GM21619 (cell line): ENCODE results near the gene OR1G1.
"Not testable (repeated sequence)": the region's sequence is repeated elsewhere in the genome, so short reads cannot be mapped to it uniquely, and the experiment has no call there.

ENCODE experiments used
- ATAC-seq: cut with Tn5 transposase; IDR thresholded peaks from one replicate; pipeline ENCODE4 v1.9.1; 2021; ENCODE audit not compliant: unreplicated experiment

Gene OR1G1

GRCh38 chr17:3127451-3127850, at the start of gene OR1G1:
TSS of gene OR1G1 (minus strand) at chr17:3127551. CDS start at chr17:3127551, 0 bp downstream.
- no peak for ATAC-seq

- no peak for ATAC-seq
These were observed 40.2 kb upstream of the OR1G1 start for GRCh38 chr17:3167574-3167973.

- ATAC-seq: no peak
These were observed 29.9 kb upstream of the OR1G1 start for GRCh38 chr17:3157218-3157617.

- ATAC-seq: not testable (repeated sequence)
These were observed 10.1 kb upstream of the OR1G1 start for GRCh38 chr17:3137494-3137893.

GRCh38 chr17:3104322-3104721, 23.0 kb downstream of the OR1G1 start, which contains the start of gene OR1D2:
TSS of gene OR1D2 (minus strand) at chr17:3104422. CDS start at chr17:3092996, 11,426 bp downstream.
- ATAC-seq: no peak
